GM12878 (cell line): Measurements from ENCODE around the gene KCNN1. TPM values are rescaled to one million over a fixed set of nuclear protein-coding genes. Genes with fewer than 3 reads are reported as not detected.

Source experiments
- ATAC-seq: fragments of 200-7000 bp; cut with Tn5 transposase; 3 replicates; pipeline ENCODE4 v1.9.1; 2020; ENCODE audit warnings: mild to moderate bottlenecking, moderate library complexity
- BruUV-seq: library from RNA; stranded (reverse); fragments of 400-500 nt; replicated peaks from 2 replicates; lab custom pipeline; 2021; lab: Mats Ljungman, UMichigan
- CTCF ChIA-PET: fragments of 300-600 bp; sonication (Branson Sonifier 250); formaldehyde crosslinking; extraction: SDS; loops from one replicate; lab custom pipeline; 2021; ENCODE audit warnings: inconsistent platforms; lab: Yijun Ruan, JAX
- POLR2A ChIA-PET: fragments of 350-600 bp; formaldehyde crosslinking; extraction: SDS; loops from one replicate; lab custom pipeline; 2021; ENCODE audit warnings: inconsistent platforms; lab: Charles Lee
- RAD21 ChIA-PET: fragments of 300-600 bp; sonication (Branson Sonifier 250); formaldehyde crosslinking; loops from one replicate; lab custom pipeline; 2023; ENCODE audit warnings: antibody characterized with exemption; ENCODE audit not compliant: unreplicated experiment; lab: Charles Lee
- SMC1A ChIA-PET: fragments of 300-600 bp; sonication (Branson Sonifier 250); formaldehyde crosslinking; loops from one replicate; lab custom pipeline; 2023; ENCODE audit not compliant: unreplicated experiment, uncharacterized antibody; lab: Charles Lee
- DNase-seq: peaks from one replicate; pipeline ENCODE4 v3.0.0-alpha.2; 2011; ENCODE audit warnings: low read depth, low spot score
- FAIRE-seq: peaks from 3 replicates; lab custom pipeline; 2011; peaks lifted over from hg19 to GRCh38; lab: Jason Lieb, UNC
- H2AFZ ChIP-seq: 2 replicates; pipeline ENCODE4 v1.6.0; 2011; ENCODE audit warnings: low read depth, low read length, control low read depth; ENCODE audit not compliant: control insufficient read depth
- H3K27ac ChIP-seq: 2 replicates; pipeline ENCODE4 v1.5.1; 2011; ENCODE audit warnings: control low read depth; ENCODE audit not compliant: control insufficient read depth, insufficient read depth
- H3K27me3 ChIP-seq, 2 experiments: replicated peaks in 1 of 2; 2 replicates each; pipeline versions ENCODE4 v1.6.0 to v1.6.1; 2011; ENCODE audit warnings: low read length in 1 of 2; ENCODE audit not compliant: control insufficient read depth in 2 of 2, insufficient read depth in 2 of 2
- H3K36me3 ChIP-seq, 2 experiments: 2 replicates each; pipeline ENCODE4 v1.5.1; 2011; ENCODE audit warnings: low read length in 1 of 2; ENCODE audit not compliant: control insufficient read depth in 2 of 2, insufficient read depth in 2 of 2
- H3K4me1 ChIP-seq: 2 replicates; pipeline ENCODE4 v1.6.1; 2011; ENCODE audit warnings: mild to moderate bottlenecking, low read length, moderate library complexity, mixed read lengths; ENCODE audit not compliant: control insufficient read depth, insufficient read depth
- H3K4me2 ChIP-seq: 2 replicates; pipeline ENCODE4 v1.6.0; 2011; ENCODE audit warnings: control low read depth; ENCODE audit not compliant: control insufficient read depth, insufficient read depth
- H3K4me3 ChIP-seq: fragments of 200-600 bp; sonication (generic); 2 replicates; pipeline ENCODE4 v1.5.1; 2016
- H3K79me2 ChIP-seq: 2 replicates; pipeline ENCODE4 v1.6.0; 2011; ENCODE audit warnings: low read length; ENCODE audit not compliant: control insufficient read depth, insufficient read depth
- H3K9ac ChIP-seq: 2 replicates; pipeline ENCODE4 v1.8.0; 2011; ENCODE audit warnings: low read length, control low read depth, mixed read lengths; ENCODE audit not compliant: control insufficient read depth, insufficient read depth
- H3K9me3 ChIP-seq: replicated peaks from 3 replicates; pipeline ENCODE4 v1.5.1; 2011; ENCODE audit warnings: mild to moderate bottlenecking, low read length; ENCODE audit not compliant: control insufficient read depth, insufficient read depth
- H4K20me1 ChIP-seq: 2 replicates; pipeline ENCODE4 v1.6.0; 2011; ENCODE audit not compliant: control insufficient read depth, insufficient read depth
- BACH1 ChIP-seq: fragments of 450-650 bp; IDR thresholded peaks from 2 replicates; pipeline ENCODE4 v1.6.1; 2017; ENCODE audit warnings: mild to moderate bottlenecking, borderline replicate concordance
- BHLHE40 ChIP-seq, 2 experiments: fragments of 450-650 bp in 1 of 2; IDR thresholded peaks; 2 replicates each; pipeline ENCODE4 v1.6.1; 2011 to 2017; ENCODE audit warnings: low read depth in 2 of 2, borderline replicate concordance in 1 of 2, improper control_type of control experiment in 1 of 2, low read length in 1 of 2, mild to moderate bottlenecking in 1 of 2
- NFYA ChIP-seq: IDR thresholded peaks from 2 replicates; pipeline ENCODE4 v1.6.1; 2011; ENCODE audit warnings: low read depth, mild to moderate bottlenecking, low read length, improper control_type of control experiment, borderline replicate concordance
- SP1 ChIP-seq: IDR thresholded peaks from one replicate; pipeline ENCODE4 v1.6.1; 2011; ENCODE audit warnings: low read depth, low read length
- TARDBP ChIP-seq: IDR thresholded peaks from 2 replicates; pipeline ENCODE4 v1.6.1; 2016; ENCODE audit warnings: borderline replicate concordance
- ZBTB4 ChIP-seq: fragments of 450-650 bp; formaldehyde crosslinking; IDR thresholded peaks from 2 replicates; pipeline ENCODE4 v1.4.0; 2022; ENCODE audit warnings: mild to moderate bottlenecking, moderate library complexity
- ZZZ3 ChIP-seq: IDR thresholded peaks from 2 replicates; pipeline ENCODE4 v1.6.1; 2011; ENCODE audit warnings: low read depth; ENCODE audit not compliant: control insufficient read depth, insufficient read length
- WGBS: methylation state at CpG from one replicate; pipeline ENCODE4 v1.1.6; 2016; ENCODE audit warnings: low lambda C conversion rate; ENCODE audit not compliant: insufficient replicate concordance, insufficient coverage; ENCODE audit errors: missing lambda C conversion rate; 5-methylcytosine and 5-hydroxymethylcytosine counted together
- in situ Hi-C: fragments of 300-500 bp; cut with MboI; formaldehyde crosslinking; loops from 9 replicates; pipeline ENCODE4 v1.14.3; 2018; ENCODE audit warnings: mixed read lengths
- intact Hi-C: fragments of 100-400 bp; cut with micrococcal nuclease; formaldehyde crosslinking; loops from one replicate; pipeline ENCODE4 v1.14.2; 2022; ENCODE audit not compliant: unreplicated experiment
- polyA plus RNA-seq, 11 experiments: library from polyadenylated mRNA; depleted of rRNA in 4 of 11; unstranded in 6 of 11; stranded (reverse) in 5 of 11; fragments of >200 nt; fragmentation: Nextera tagmentation in 4 of 11; fragmentation: Illumina TruSeq in 1 of 11; extraction: Ambion mirVana in 4 of 11; extraction: Trizol in 1 of 11; gene quantifications; 1 replicate in 1 of 11; 2 replicates in 10 of 11; pipeline versions ENCODE4 v1.2.1 to v1.2.3, GENCODE V29; 2011 to 2016; ENCODE audit warnings: inconsistent platforms in 2 of 11, missing spikeins in 2 of 11, low read depth in 1 of 11
- total RNA-seq, 4 experiments: library from RNA; depleted of rRNA in 3 of 4; stranded (reverse); fragments of >200 nt in 3 of 4; fragmentation: Illumina TruSeq in 1 of 4; extraction: Trizol in 1 of 4; gene quantifications; 2 replicates each; pipeline versions ENCODE4 v1.2.1 to v1.2.3, GENCODE V29; 2013 to 2021
- TF ChIP-seq, protein P1 (sequence below): fragments of 450-650 bp; IDR thresholded peaks from 2 replicates; pipeline ENCODE4 v1.6.1; 2017; ENCODE audit warnings: mild to moderate bottlenecking, moderate library complexity
- TF ChIP-seq, protein P2 (sequence below): fragments of 150-350 bp; IDR thresholded peaks from 2 replicates; pipeline ENCODE4 v1.6.1; 2014; ENCODE audit warnings: mild to moderate bottlenecking, low read depth, low read length
- TF ChIP-seq, protein P3 (sequence below): fragments of 450-650 bp; IDR thresholded peaks from 2 replicates; pipeline ENCODE4 v1.6.1; 2018; ENCODE audit warnings: mild to moderate bottlenecking, low read depth, moderate library complexity; ENCODE audit not compliant: partially characterized antibody

Gene KCNN1
- total and polyA plus RNA-seq, 10 of the 15 experiments (the other 5 are each of a cell fraction or from before 2014, with no cell fraction given): 0.02 to 0.95 (median 0.16) TPM; not detected in 1

GRCh38 chr19:18021121-18021755 is 54.3 kb downstream of the KCNN1 start:
- FAIRE-seq (no peak), ATAC-seq (peak; percentile 50), DNase-seq (no peak)
- in situ Hi-C loops (no loop called here), intact Hi-C loops (no loop called here)
- ChIA-PET POLR2A (interaction anchor here (1.1 to 2.8 kb wide), 2 partner anchors 24 to 150 kb away, joined by 3 to 16 read pairs; no protein-coding TSS in a partner anchor), CTCF (interaction anchor here (0.6 to 1.4 kb wide), 3 partner anchors 13 to 48 kb away, joined by 3 read pairs; partner anchors contain the start of gene ARRDC2), RAD21 (interaction anchor here (2.4 kb wide), 1 partner anchor 23 kb away, joined by 8 read pairs; no protein-coding TSS in a partner anchor), SMC1A (interaction anchor here (1.5 kb wide), 1 partner anchor 39 kb away, joined by 3 read pairs; no protein-coding TSS in a partner anchor)
- Histone ChIP-seq H3K9me3 (no peaks in the 10 kb centered on the region), H3K27ac (peak overlapping the region; percentile 48), H3K27me3 (no peaks in the 10 kb centered on the region), H3K36me3 (no peaks in the 10 kb centered on the region), H3K4me1 (peaks cover 17% of the 10 kb centered on the region), H2AFZ (peak overlapping the region; percentile 26; the same call in 1 of the 2 replicates), H4K20me1 (no peaks in the 10 kb centered on the region), H3K4me2 (peak overlapping the region; percentile 73), H3K9ac (peak overlapping the region; percentile 67), H3K4me3 (peak overlapping the region; percentile 66; the same call in 1 of the 2 replicates), H3K79me2 (peaks cover 7% of the 10 kb centered on the region)
- 30% methylated on average over 21 of the region's 21 CpGs for WGBS
- BruUV-seq: no TSS peak
- TF ChIP-seq ZZZ3 (no peak), BHLHE40 (IDR thresholded peaks at IDR 0.05; ENCODE audit: borderline replicate concordance in 1 of 2, low read depth in 2 of 2, low read length in 1 of 2) (peak; percentile 1 to 68; a peak in 2 of 4 replicates), NFYA (no peak), SP1 (no peak), TARDBP (no peak), BACH1 (peak; percentile 48; the same call in 1 of the 2 replicates), ZBTB4 (CRISPR knock-in tag) (no peak)
- TF ChIP-seq, protein P1, sequence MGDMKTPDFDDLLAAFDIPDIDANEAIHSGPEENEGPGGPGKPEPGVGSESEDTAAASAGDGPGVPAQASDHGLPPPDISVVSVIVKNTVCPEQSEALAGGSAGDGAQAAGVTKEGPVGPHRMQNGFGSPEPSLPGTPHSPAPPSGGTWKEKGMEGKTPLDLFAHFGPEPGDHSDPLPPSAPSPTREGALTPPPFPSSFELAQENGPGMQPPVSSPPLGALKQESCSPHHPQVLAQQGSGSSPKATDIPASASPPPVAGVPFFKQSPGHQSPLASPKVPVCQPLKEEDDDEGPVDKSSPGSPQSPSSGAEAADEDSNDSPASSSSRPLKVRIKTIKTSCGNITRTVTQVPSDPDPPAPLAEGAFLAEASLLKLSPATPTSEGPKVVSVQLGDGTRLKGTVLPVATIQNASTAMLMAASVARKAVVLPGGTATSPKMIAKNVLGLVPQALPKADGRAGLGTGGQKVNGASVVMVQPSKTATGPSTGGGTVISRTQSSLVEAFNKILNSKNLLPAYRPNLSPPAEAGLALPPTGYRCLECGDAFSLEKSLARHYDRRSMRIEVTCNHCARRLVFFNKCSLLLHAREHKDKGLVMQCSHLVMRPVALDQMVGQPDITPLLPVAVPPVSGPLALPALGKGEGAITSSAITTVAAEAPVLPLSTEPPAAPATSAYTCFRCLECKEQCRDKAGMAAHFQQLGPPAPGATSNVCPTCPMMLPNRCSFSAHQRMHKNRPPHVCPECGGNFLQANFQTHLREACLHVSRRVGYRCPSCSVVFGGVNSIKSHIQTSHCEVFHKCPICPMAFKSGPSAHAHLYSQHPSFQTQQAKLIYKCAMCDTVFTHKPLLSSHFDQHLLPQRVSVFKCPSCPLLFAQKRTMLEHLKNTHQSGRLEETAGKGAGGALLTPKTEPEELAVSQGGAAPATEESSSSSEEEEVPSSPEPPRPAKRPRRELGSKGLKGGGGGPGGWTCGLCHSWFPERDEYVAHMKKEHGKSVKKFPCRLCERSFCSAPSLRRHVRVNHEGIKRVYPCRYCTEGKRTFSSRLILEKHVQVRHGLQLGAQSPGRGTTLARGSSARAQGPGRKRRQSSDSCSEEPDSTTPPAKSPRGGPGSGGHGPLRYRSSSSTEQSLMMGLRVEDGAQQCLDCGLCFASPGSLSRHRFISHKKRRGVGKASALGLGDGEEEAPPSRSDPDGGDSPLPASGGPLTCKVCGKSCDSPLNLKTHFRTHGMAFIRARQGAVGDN: no peak
- TF ChIP-seq, protein P2, sequence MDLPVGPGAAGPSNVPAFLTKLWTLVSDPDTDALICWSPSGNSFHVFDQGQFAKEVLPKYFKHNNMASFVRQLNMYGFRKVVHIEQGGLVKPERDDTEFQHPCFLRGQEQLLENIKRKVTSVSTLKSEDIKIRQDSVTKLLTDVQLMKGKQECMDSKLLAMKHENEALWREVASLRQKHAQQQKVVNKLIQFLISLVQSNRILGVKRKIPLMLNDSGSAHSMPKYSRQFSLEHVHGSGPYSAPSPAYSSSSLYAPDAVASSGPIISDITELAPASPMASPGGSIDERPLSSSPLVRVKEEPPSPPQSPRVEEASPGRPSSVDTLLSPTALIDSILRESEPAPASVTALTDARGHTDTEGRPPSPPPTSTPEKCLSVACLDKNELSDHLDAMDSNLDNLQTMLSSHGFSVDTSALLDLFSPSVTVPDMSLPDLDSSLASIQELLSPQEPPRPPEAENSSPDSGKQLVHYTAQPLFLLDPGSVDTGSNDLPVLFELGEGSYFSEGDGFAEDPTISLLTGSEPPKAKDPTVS: no peak
- TF ChIP-seq, protein P3, sequence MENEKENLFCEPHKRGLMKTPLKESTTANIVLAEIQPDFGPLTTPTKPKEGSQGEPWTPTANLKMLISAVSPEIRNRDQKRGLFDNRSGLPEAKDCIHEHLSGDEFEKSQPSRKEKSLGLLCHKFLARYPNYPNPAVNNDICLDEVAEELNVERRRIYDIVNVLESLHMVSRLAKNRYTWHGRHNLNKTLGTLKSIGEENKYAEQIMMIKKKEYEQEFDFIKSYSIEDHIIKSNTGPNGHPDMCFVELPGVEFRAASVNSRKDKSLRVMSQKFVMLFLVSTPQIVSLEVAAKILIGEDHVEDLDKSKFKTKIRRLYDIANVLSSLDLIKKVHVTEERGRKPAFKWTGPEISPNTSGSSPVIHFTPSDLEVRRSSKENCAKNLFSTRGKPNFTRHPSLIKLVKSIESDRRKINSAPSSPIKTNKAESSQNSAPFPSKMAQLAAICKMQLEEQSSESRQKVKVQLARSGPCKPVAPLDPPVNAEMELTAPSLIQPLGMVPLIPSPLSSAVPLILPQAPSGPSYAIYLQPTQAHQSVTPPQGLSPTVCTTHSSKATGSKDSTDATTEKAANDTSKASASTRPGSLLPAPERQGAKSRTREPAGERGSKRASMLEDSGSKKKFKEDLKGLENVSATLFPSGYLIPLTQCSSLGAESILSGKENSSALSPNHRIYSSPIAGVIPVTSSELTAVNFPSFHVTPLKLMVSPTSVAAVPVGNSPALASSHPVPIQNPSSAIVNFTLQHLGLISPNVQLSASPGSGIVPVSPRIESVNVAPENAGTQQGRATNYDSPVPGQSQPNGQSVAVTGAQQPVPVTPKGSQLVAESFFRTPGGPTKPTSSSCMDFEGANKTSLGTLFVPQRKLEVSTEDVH: no peak
